ENCODE data around the gene PPP1R3F.

- TF ChIP-seq CTCF (IDR thresholded peaks at IDR 0.05) (no peak), POLR2A (IDR thresholded peaks at IDR 0.05) (no peak)
Observed at GRCh38 chrX:49278081-49278480, 8.5 kb downstream of the PPP1R3F start.

All from prostate gland (tissue), 2 donors.